ENCODE results near the gene SREBF2.

The SREBF2 gene

GRCh38 chr22:41876675-41877074 is 43.8 kb downstream of the SREBF2 start:
- DNase-seq: no peak

DNA sequence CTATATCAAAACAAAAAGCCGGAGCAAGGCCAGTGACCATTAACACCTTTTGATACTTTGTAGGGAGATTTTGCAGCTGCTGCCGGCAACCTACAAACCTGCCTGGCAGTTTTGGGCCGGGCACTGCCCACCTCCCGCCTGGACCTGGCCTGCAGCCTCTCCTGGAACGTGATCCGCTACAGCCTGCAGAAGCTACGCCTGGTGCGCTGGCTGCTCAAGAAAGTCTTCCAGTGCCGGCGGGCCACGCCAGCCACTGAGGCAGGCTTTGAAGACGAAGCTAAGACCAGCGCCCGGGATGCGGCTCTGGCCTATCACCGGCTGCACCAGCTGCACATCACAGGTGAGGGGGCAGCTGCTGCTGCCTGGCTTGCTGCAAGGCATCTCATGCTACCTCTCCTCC is 47.7 kb downstream of the SREBF2 start:
- no peak for DNase-seq

DNA sequence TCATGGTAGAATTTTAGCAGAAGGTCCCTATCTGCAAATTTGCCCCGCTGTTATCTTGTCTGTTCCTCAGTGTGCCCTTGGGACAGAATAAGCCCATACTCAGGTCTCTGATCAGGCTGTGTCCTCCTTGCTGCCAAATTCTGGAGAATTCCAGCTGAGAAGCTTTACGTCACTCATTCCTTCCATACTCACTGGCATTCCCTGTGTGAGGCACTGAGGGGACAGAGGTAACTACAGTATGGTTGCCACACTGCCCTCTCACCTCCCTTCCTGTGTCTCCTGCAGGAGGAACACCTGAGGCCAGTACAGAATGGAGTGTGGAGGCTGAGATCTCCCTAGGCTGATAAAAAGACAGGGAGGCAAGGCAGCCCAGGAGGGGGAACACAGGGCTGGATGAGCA is 50.5 kb downstream of the SREBF2 start:
- DNase-seq: no peak

DNA sequence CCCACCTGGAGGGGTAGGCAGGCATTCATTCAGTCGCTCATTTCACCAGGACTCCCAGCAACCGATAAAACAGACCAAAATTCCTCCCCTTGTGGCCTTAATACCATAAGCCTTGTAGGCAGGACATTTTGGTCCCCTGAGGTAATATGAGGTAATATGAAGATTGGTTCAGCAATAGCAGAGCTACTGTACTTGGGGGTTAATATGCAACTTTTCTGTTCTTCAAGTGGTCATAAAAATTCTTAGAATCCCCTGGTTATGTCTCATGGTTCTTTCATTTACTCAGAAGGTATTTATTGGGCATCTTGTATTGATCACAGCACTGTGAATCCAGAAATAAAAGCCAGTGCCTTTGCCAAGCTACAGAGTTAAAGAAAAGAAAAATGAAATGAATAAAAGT is 52.2 kb downstream of the SREBF2 start:
- no peak for DNase-seq

- no peak for DNase-seq
These were observed 52.6 kb downstream of the SREBF2 start for GRCh38 chr22:41885516-41885915.

DNA sequence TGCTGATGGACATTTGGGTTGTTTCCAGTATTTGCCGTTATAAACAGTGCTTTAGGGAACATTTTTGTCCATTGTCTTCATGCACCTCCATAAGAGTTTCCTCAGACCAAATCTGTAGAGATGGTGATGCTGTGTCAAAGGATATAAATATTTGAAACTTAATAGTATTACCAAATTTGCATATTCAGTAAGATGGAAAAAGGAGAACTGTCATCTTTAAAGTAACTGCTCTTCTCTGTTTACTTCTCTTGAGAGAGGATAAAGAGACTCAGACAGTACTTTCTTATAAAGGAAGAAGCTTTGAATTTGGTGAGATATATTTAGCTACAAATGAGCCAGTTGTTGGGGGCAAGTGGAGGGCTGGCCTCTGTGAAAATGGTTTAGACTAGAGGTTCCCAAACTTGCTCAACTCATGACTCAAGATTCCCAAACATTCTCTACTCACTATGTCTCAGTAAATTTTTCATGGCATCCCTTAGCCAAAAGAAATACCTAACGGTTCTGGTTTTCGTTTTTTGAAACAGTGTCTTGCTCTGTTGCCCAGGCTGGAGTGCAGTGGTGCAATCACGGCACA is 55.8 kb downstream of the SREBF2 start:
- no peak for DNase-seq

DNA sequence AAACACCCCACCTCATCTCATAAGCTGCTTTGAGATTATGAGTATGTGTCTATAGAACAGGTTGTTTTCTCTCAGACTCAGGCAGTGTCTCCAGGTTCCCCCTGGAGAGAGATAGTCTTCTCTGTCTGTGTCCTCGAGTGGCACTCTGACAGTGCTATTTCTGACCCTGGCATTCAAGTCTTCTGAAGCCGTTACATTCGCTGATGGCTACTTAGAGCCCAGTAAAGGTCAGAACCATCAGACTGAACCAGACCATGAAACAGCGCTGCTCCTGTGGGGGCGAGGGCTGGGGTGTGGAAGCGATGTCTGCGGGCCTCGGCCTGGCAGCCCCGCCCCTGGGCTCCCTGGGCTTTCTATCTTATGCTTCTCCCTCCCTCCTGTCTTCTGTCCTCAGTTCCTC is 58.5 kb downstream of the SREBF2 start:
- DNase-seq: no peak

DNA sequence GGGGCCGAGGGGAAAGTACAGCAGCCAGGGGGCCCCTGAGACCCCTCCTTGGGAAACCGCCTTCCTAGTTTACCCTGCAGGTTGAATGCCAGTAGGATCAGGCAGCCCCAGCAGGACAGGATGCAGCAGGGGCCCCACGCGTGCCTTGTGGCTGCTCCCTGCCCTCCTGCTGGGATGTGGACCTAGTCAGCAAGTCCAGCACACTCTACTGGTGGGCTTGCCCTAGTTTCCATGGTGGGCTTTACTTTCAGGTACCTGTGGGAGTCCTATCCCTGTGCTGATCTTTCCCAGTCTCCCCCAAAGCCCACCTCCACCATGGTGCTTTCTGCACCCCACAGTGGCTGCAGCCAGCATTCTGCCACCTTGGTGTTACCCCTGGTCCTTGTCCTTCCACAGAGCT is 59.8 kb downstream of the SREBF2 start:
- DNase-seq: no peak

GRCh38 chr22:41893591-41894375 is 60.9 kb downstream of the SREBF2 start:
- DNase-seq: no peak

DNA sequence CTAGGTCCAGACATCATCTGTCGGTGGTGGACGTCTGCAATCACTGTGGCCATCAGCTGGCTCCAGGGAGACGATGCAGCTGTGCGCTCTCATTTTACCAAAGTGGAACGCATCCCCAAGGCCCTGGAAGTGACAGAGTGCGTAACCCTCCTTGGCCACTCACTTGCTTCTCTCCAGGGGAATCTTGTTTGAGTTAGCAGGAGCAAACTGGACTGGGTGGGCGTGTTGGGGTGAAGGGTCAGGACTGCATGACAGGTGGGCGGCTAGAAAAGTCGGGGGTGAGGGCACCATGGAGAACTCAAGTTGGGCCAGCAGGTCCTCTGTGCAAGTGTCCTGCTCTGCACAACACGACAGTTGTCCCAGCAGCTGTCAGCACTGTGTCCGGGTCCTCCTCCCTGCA is 65.7 kb downstream of the SREBF2 start:
- DNase-seq: no peak

DNA sequence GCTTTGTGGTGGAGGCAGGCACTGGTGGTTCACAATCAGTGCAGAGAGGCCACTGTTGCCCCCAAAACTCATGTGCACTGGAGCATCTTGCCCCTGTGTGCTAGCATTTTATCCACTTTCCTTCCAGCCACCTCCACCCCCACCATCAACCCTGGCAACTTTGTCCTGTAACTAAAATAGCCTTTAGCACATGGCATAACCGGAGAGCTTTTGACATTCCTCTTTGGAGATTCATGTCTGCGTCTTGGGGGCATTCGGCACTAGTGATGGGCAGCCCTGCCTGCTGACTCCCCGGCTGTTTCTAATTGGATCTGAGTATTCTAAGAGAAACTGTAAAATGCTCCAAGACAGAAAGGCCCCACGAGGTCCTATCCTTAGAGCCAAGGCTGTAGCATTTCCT is 66.2 kb downstream of the SREBF2 start:
- no peak for DNase-seq

DNA sequence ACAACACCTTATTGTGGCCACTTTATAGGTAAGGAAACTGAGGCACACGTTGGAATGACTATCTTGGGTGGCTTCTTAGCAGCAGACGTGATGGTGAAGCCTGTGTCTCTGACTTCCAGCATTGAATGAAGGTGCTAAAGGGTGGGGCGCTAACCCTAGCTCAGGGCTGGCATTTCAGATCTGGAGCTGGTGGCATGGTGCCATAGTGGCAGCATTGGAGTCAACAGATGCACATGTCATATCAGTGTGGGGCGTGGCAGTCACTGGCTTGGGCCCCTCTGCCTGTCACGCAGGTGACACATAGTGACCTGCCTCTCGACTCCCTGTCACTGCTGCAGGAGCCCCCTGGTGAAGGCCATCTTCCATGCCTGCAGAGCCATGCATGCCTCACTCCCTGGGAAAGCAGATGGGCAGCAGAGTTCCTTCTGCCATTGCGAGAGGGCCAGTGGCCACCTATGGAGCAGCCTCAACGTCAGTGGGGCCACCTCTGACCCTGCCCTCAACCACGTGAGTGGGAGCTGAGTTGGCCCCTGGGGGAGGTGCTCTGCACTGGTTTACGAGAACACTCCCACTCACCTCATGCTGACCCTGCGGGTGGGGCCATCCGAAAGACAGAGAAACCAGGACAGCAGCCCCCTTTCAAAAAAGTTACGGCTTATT is 67.2 kb downstream of the SREBF2 start:
- DNase-seq: no peak

DNA sequence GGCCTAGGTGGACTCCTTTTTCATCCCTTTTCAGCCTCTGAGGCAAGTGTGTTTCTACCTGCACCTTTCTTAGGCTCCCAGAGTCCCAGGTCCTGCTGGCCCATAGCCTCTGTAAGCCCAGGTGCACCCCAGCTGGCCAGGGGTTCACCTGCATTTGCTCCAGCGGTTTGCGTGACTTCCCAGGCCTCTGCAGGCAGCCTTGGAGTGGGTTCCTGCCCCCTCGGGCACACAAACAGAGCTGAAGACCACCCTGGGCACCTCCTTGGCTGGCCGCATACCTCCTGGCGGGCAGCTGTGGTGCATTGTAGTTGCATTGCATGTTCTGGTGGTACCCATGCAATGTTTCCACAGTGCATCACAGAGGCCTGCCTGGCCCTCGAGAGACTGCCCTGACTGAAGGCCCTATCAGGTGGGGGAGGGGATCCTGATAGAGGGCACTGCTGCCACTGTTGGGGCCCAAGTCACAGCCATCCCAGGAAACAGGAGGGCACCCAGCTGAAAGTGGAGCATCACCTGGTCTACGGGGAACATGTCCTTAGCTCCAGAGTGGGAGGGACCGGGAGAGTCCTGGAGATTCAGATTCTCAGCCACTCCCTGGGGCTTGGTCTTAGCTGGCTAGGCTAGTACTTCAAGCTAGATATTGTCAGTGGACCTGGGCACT is 67.9 kb downstream of the SREBF2 start:
- DNase-seq: no peak

- DNase-seq: no peak
These were observed 69.1 kb downstream of the SREBF2 start for GRCh38 chr22:41902016-41902415.

- peak in 5 of 58 donors; percentile 10 to 62 (median 19) for DNase-seq
These were observed 70.1 kb downstream of the SREBF2 start for GRCh38 chr22:41902932-41903421.

- DNase-seq: no peak
These were observed 71.8 kb downstream of the SREBF2 start for GRCh38 chr22:41904450-41905410.

DNA sequence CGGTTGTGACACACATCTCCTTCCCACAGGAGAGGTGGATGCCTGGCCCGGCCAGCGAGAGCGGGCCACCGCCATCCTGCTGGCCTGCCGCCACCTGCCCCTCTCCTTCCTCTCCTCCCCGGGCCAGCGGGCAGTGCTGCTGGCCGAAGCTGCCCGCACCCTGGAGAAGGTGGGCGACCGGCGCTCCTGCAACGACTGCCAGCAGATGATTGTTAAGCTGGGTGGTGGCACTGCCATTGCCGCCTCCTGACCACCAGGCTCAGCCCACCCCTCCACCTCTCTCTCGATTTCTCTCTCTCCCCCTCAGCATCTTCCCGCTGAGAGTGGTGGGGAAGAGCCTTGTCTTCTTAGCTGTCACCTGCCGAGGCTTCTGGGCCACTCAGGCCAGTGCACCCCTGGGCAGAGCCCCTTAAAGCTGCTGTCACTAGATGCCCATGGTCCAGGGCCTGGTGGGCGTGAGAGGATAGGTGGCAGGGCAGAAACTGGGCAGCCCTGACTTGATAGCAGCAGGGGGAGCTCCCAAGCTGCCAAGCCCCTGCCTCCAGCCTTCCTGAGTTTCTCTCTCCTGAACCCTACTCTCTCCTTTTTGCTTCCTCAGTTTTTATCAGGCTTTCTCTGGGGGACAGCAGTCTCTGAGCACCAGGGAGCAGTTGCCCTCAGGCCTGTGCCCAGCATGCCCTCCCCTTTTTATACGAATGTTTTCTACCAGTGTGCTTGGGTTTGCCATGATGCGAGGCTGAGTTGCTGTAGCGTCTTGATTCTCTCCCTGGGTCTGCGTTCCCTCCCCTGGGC is 72.7 kb downstream of the SREBF2 start:
- DNase-seq: no peak

- no peak for DNase-seq
These were observed 73.9 kb downstream of the SREBF2 start for GRCh38 chr22:41906822-41907221.

GRCh38 chr22:41907436-41908401 is 74.8 kb downstream of the SREBF2 start:
- DNase-seq: no peak

Measured in anterior cingulate cortex (tissue), 58 donors.